HG03520 (cell line): ENCODE data around the gene HNRNPCL4.
"Not testable (repeated sequence)": the region's sequence is repeated elsewhere in the genome, so short reads cannot be mapped to it uniquely, and the experiment has no call there.

Experiments
- ATAC-seq: cut with Tn5 transposase; IDR thresholded peaks from one replicate; pipeline ENCODE4 v1.9.1; 2021; ENCODE audit warnings: mild to moderate bottlenecking, moderate library complexity; ENCODE audit not compliant: unreplicated experiment

The HNRNPCL4 gene

DNA sequence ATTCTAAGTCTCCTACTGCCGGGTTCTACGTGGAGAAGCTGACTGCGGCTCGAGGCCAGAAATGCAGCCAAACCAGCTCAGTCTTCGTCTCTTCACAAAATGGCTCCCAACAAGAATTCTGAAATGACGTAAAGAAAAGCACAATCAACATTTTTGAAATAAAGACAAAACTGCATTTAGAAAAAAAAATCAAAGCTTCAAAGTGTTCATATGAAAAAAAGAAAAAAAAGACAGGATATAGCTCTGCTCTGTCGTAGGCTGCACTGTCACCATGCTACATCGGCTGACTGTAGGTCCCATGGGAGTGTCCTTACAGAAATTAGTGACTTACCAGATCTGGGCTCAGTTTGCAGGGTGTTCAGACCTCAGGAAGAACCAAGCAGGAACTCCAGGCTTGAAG lies at the start of gene HNRNPCL4:
Gene HNRNPCL4, minus strand, starts transcription at position 101 of the 400 bp plus-strand sequence. CDS start 164 bp downstream, outside the sequence.
- not testable (repeated sequence) for ATAC-seq

DNA sequence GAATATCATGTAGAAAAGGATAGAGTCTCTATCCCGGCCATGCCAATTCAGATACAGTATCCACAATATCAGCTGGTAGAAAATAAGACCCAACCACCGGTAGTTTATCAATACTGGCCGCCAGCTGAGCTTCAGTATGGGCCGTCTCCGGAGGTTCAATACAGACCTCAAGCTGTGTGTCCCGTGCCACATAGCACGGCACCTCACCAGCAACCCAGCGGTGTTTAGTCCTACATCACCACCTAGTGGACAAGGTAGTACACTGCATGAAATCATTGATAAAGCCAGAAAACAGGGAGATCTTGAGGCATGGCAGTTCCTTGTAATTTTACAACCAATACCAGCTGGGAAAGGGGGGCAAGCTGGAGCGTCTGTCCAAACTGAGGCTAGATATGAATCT lies 43.3 kb upstream of the HNRNPCL4 start:
- ATAC-seq = not testable (repeated sequence)

DNA sequence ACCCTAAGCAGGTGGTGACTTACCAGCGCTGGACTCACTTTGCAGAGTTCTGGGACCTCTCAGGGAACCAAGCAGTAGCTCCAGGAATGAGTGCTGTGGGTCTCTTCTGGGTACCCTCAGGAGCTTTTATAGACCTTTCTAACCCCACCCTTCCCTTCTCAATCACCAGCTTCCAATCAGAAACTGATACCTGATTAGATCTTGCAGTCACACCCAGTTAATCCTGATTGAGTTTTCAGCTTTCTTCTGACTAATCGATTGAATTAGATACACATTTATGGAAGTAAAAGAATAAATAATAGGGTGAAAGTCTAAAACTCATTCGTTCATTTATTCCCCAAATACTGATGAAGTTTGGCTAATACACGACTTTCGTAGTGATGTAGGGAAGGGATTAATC lies 35.9 kb upstream of the HNRNPCL4 start, which contains the start of gene PRAMEF13:
Gene PRAMEF13, minus strand, starts transcription at position 101 of the 400 bp plus-strand sequence. CDS start 1,820 bp downstream, outside the sequence.
- not testable (repeated sequence) for ATAC-seq

DNA sequence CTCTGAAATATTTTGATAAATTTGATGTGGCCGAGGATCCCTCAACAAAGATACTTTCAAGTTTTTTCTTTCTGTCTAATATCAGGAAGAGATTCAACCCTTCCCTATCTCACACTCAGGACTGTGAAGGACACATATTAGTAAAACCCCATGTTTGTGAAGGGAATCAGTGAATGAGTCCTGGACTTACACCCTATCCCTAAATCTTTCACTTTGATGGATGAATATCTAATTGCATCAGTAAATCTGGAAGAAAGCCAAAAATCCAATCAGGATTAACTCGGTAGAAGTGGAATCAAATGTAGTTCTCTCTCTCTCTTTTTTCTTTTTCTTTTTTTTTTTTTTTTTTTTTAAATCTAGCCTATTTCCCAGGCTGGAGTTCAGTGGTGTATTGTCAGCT lies 6.1 kb upstream of the HNRNPCL4 start, which contains the start of gene PRAMEF9:
Gene PRAMEF9, plus strand, starts transcription at position 301 of the 400 bp plus-strand sequence. CDS start 3,433 bp downstream, outside the sequence.
- ATAC-seq = not testable (repeated sequence)

DNA sequence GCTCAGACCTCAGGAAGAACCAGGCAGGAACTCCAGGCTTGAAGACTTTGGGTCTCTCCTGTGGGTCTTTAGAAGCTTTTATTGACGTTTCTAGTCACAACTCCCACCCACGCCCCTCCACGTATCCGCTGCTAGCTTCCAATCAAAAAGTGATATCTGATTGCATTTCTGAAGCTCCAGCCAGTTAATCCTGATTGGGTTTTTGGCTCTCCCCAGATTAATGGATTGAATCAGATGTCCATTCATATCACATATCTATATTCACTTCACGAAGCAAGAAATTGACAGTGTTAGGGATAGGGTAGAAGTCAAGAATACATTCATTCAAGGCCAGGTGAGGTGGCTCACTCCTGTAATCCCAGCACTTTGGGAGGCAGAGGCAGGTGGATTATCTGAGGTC lies 9.5 kb downstream of the HNRNPCL4 start, which contains the start of gene PRAMEF26:
Gene PRAMEF26, minus strand, starts transcription at position 101 of the 400 bp plus-strand sequence. CDS start 2,914 bp downstream, outside the sequence.
- ATAC-seq = not testable (repeated sequence)

DNA sequence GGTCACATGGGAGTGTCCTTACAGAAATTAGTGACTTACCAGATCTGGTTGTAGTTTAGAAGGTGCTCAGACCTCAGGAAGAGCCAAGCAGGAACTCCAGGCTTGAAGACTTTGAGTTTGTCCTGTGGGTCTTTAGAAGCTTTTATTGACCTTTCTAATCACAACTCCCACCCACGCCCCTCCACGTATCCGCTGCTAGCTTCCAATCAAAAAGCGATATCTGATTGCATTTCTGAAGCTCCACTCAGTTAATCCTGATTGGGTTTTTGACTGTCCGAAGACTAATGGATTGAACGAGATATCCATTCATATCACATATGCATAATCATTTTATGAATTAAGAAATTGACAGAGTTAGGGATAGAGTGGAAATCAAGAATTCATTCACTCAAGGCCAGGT lies 48.7 kb downstream of the HNRNPCL4 start, which contains the start of gene HNRNPCL2:
Gene HNRNPCL2, minus strand, starts transcription at position 101 of the 400 bp plus-strand sequence. CDS start 454 bp downstream, outside the sequence.
- not testable (repeated sequence) for ATAC-seq
